Erythroblast (primary cell): ENCODE data around the gene IGFL2.

ENCODE experiments used
- GATA1 ChIP-seq: IDR thresholded peaks from 2 replicates; pipeline ENCODE4 v1.6.1; 2011; ENCODE audit warnings: low read depth, mild to moderate bottlenecking, control low read depth, low read length, moderate library complexity
- POLR2A ChIP-seq: IDR thresholded peaks from 2 replicates; pipeline ENCODE4 v1.6.1; 2011; ENCODE audit warnings: mild to moderate bottlenecking, low read length

DNA sequence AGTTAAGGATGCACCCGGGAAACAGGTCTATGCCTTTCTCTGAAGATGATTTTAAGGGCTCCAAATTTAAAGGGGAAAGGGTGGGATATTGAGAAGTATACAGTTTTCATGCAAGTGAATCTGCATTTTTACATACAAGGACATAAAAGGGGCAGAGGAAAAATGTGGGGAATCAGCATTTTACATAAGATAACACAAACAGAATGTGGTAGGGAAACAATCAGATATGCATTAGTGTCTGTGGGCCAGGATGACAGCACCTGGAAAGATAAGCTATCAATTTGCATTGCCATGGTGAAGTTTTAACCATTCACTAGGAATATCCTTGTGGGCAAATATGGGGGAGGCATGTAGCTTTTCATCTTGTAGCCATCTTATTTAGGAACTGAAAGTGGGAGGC is 47.7 kb upstream of the IGFL2 start:
- no peak for TF ChIP-seq POLR2A
- no peak for TF ChIP-seq GATA1
